ENCODE results near the gene MALT1.
"Not testable (repeated sequence)": the region's sequence is repeated elsewhere in the genome, so short reads cannot be mapped to it uniquely, and the experiment has no call there.

MALT1 gene

DNA sequence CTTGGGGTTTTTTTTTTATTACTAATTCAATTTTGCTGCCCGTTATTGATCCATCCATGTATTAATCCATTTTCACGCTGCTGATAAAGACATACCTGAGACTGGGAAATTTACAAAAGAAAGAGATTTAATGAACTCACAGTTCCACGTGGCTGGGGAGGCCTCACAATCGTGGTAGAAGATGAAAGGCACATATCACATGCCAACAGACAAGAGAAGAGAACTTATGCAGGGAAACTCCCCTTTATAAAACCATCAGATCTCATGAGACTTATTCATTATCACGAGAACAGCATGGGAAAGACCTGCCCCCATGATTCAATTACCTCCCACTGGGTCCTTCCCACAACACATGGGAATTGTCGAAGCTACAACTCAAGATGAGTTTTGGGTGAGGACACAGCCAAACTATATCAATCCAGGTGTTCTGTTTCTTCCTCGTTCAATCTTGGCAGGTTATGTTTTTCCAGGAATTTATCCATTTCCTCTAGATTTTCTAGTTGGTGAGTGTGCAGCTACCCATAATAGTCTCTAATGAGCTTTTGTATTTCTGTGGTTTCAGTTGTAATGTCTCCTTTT is 18.0 kb upstream of the MALT1 start:
- not testable (repeated sequence) for DNase-seq

DNA sequence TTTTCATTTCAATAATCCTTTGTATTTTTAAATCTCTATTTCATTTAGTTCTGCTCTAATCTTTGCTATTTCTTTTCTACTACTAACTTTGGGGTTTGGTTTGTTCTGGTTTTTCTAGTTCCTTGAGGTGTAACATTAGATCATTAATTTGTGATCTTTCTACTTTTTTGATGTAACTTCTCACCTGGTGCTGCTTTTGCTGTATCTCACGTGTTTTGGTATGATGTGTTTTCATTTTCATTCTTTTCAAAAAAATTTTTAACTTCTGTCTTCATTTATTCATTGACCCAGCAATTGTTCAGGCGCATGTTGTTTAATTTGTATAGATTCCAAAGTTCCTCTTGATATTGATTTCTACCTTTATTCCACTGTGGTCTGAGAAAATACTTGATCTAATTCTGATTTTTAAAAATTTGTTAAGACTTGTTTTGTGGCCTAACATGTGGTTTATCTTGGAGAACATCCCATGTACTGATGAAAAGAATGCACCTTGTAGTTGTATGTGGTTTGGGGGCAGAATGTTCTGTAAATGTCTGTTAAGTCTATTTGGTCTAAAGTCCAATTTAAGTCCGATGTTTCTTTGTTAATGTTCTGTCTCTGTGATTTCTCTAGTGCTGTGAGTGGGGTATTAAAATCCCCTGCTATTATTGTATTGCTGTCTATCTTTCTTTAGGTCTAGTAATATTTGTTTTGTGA is 17.3 kb upstream of the MALT1 start:
- no peak for DNase-seq

DNA sequence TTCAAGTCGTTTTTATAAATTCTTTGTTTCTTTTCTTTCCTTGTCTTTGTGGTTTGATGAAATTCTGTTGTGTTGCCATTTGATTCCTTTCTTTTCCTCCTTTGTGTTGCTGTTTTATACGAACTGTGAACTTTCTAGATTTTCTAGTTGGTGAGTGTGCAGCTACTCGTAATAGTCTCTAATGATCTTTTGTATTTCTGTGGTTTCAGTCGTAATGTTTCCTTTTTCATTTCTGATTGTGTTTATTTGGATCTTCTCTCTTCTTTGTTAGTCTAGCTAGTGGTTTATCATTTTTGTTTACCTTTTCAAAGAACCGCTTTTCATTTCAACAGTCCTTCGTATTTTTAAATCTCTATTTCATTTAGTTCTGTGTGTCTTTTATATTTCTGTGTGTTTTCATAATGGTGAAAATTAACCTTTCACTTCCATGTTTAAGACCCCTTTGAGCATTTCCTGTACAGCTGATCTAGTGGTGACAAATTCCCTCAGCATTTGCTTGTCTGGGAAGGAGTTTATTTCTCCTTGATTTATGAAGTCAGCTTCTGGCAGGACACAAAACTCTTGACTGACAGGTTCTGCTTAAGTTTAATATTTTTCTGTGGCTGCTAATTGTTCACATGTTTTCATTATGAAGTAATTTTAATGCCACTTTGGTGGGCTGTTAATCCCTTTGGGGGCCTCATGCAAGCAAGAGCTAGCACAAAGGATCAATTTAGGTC is 16.2 kb upstream of the MALT1 start:
- DNase-seq = no peak

DNA sequence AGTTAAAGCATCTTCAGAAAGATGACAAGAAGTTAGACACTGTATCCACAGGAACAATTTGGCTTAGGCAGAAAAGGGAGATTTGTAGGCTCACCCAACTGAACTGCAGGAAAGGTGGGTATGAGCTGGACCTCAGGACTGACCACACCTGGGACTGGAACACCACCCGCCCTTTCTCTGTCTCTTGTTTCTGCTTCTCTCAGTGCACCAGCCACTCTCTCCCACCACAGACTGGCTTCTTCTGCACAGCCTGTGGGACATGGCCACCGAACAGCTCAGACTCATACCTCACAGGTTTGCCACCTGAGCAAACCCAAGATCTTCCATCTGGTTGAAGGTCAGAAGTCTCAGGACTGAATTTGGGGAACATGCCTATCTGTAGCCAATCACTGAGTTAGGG is 14.2 kb upstream of the MALT1 start:
- DNase-seq = no peak

DNA sequence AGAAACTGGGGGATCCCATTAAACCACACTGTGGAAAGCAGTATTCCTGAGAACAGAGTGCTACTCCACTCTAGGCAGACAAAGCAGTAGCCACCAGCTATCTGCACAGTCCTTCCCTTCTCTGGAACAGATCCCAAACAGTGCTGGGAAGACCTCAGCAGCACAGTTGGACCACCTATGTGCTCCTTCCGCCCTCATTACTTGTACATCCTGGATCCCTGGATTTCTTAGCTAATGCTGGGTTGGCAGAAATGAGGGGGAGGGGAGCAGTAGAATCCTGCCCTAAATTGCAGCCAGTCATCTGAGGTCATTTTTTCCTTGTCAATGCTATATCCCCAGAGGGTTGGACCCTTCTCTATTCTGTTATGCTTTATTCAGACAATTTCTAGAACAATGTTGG is 13.8 kb upstream of the MALT1 start:
- DNase-seq = no peak

DNA sequence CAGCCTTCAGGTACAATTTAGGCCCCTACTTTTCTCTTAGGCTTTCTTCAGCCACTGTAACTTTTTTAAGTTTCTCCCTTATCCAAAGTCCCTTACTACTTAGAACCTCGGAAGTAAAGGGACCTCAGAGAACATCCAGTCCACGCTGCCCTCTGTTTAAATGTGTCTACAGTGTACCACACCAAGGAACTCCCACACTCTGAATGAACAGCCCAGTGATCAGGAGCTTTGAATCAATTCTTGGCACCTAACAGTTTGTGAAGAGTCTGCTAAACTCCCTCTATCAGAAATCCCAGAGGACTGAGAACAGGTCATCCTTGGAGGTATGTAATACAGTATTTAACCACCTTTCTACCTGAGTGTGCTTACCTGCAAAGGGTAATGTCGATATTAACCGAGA is 11.6 kb upstream of the MALT1 start:
- no peak for DNase-seq

DNA sequence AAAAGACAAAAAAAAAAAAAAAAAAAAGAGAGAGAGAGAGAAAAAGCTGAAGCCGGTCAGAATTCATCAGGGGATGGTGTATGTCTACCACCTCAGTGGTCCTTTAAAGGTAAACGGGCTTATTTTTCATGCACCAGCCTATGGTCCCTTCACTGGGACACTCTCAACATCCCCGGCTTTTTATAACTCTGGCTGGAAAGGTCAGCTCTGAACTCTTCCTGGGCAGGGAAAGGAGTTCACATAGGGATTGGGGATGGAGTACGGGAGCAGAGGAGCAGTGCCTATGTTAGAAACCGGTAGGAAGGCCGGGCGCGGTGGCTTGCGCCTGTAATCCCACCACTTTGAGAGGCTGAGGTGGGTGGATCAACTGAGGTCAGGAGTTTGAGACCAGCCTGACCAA is 10.3 kb upstream of the MALT1 start:
- no peak for DNase-seq

DNA sequence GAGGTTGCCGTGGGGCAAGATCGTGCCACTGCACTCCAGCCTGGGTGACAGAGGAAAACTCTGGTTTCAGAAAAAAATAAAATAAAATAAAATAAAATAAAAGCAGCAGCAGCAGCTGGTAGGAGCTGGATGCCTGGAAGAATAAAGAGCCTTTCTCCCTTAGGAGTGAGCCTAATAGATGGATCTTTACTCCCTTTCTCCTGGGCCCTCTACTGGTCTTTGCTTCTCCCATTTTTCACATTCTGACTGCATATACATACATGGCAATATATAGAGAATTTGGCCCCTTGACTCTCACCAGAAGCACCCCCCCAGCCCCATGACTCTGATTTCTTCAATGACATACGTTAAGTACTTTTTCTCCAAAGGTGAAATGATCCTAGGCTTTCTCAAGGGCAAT is 9.8 kb upstream of the MALT1 start:
- no peak for DNase-seq

DNA sequence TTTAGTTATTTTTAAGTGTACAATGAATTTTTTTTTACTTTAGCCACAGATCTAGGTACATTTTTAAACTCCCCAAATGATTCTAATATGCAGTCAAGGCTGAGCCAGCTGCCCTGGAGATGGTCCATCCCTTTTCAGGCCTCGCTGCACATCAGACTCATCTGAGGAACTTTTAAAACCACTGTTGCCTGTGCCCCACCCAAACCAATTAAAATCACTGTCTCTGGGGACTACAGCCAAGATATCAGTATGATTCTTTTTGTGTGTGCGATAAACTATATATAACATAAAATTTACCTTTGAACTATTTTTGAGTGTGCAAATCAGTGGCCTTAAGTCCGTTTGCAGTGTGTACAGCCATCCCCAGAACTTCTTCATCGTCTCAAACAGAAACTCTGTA is 9.1 kb upstream of the MALT1 start:
- no peak for DNase-seq

DNA sequence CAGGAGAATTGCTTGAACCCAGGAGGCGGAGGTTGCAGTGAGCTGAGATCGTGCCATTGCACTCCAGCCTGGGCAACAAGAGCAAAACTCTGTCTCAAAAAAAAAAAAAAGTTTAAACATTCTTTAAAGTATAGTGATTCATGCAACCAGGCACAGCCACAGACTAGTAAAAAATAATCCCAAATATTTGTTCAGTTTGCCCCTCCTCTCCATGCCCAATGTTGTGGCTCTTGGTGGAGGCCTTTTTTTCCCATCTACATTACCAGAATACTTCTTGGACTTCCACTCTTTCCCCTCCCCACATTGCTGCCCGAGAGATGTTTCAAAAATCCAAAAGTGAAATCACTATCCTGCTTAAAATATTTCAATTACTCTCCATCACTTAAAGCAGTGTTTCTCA is 5.1 kb upstream of the MALT1 start:
- DNase-seq = no peak

DNA sequence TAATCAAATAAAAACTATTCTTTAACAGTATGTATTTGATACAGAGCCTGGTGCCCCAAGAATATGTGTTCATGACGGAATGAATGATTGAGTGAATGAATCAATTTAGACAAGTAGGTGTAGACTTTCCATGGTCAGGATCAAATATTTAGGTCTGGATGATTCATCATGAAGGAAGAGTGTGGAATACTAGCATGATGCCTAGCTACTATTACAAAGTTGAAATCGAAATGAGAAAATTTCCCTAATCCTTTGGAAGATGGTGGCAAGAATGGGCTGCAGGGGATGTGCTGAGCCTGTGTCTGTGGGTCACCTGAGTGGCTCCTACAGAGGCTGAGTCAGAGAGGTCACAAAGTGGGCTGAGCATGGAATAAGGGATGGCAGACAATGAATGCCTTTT is 3.1 kb upstream of the MALT1 start:
- DNase-seq = no peak

DNA sequence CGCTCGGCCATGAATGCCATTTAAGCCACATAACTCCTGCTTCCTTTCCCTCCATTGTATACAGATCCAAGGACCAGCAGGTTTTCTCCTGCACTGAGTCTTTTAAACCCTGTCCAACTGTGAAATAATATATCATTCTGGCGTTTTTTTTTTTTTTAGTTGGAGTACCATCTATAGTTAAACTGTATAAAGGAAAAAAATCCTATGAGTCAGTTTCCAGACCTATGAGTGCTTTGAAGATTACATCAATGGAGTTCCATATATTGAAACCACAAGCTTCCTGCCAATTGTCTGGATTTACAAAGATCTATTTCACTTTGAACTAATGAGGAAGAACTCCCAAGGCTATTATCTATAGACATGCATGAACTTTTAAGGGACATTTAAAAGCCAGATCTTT is 2.4 kb upstream of the MALT1 start:
- DNase-seq = no peak

DNA sequence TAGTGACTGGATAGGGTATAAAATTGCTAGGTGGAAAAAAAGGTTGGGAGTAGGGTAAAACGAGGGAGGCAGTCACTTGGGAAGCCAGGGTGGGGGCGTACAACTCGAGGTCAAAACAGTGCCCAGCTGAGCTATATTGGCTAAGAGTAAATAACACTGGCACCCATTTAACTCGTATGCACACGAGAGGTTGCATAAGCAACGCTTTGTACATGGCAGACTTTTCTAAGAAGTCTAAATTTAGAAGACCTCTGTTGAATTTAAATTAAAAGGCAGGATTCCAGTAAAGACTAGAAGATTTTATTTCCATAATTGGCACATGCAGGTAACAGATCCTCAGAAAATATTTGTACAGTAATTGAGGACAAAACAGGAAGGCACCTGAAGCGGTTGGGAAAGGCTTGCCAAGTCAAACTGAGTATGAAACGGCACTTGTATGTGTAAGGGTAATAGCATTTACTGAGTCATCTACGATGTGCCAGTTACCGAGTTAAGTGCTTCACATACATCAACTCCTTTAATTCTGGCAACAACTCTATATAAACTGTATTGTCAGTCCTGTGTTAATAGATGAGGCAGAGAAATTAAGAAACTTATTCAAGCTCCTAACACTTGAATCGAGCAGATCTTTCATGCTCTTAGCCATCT is 1.4 kb upstream of the MALT1 start:
- no peak for DNase-seq

DNA sequence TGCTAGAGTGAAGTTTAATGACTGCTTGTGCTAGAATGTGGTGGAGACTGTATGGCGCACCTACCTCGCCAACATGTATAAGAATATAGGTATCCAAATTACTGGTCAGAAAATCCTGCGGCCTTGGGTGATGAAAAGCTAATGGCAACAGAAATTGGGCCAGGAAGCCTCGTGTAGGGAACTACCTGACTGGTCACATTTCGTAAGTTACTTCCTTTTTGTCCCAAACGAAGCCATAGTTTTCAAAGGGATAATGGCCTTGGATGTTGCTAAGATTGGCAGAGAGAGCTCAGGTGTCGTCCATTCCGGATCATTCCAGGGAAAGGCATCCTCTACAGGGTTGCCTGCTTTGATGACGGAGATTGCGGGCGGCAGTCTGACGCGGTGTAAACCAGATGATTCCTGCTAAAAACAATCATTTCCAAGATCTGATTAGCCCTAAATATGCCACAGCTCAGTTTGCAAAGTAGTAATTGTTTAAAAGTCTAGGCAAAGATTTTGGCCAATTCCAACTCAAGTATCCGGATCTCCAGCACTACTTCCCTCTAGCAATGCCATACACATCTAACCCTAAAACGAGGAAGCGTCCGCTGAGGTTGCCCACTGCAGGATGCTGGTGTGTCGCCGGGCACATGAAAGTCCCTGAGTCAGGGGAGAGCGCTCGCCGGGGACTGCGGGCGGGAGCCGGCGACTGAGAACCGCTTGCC is 708 bp upstream of the MALT1 start:
- peak in 7 of 56 donors; percentile 18 to 74 (median 55) for DNase-seq

DNA sequence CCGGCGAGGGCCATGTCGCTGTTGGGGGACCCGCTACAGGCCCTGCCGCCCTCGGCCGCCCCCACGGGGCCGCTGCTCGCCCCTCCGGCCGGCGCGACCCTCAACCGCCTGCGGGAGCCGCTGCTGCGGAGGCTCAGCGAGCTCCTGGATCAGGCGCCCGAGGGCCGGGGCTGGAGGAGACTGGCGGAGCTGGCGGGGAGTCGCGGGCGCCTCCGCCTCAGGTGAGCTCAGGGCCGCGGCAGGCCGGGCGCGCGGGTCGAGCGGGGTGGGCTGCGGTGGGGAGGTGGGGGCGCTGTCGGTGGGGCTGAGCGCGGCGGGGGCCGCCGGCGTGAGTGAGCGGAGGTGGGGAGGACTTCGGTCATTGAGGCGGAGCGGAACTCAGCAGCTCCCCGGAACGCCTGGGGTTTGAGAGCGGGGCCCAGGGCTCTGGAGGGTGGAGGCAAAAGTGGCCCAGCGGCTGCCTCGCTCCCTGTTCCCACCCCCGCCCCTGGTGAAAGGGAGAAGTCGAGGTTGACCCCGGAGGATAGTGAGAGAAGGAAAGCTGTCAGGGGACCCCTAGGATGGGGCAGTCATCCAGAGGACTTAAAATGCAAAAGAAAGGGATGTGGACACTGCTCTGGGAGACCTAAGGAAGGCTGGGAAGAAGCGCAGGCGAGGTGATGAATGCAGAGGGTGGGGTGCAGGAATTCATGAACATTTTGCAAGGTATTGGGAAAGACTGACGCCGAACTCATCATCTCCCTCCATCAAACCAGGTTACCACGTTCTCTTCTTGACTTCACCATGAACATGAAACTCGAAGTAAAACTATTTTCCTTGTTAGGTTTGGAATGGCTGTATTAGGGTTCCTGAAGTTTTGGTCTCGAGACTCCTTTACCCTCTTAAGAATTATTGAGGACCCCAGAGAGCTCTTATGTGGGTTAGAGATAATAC is 633 bp downstream of the MALT1 start:
- peak in 36 of 56 donors; percentile 3 to 67 (median 42) for DNase-seq

DNA sequence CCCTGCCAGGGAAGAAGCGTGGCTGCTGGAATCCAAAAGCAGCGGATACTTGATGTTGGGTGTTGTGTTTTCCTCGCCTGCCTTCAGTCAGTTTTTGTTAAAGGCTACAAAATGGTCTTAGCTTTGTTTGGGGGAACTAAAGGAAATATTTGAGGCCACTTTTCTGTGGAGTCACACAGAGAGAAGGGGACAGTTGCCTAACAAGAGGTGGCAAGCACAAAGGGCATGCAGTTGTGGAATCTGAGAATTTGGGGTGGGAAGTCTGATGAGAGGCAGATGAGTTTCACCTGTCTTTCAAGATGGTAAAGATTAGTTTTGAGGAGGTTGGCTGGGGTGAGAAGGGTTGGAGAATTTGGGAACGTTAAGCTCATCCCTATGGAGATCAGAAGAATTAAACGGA is 2.9 kb downstream of the MALT1 start:
- DNase-seq = no peak

DNA sequence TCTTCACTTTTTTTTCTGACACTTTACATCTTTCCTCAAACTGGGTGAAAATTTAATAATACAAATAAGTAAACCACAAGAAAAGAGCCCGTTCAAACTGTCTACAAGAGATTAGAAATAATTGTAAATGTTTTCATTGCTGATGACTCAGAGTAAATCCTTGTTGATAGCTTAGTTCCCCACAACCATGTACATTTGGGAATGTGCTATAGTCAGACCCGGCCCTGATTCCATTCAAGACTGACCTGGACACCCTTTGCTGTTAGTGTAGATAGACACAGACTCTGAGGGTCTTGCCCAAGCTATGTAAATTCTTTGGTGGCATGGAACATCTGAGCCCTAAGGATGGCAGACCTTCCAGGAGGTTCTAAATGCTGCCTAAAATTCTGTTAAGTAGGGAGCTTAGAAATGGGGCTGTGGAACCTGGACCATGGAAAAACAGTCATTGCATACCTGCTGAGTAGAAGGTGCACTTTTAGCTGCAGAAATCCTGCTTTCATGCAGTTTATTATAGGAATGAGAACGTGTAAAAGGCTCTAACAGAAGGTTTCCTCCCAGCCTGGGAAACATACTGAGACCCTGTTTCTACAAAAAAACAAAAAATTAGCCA is 3.7 kb downstream of the MALT1 start:
- no peak for DNase-seq

DNA sequence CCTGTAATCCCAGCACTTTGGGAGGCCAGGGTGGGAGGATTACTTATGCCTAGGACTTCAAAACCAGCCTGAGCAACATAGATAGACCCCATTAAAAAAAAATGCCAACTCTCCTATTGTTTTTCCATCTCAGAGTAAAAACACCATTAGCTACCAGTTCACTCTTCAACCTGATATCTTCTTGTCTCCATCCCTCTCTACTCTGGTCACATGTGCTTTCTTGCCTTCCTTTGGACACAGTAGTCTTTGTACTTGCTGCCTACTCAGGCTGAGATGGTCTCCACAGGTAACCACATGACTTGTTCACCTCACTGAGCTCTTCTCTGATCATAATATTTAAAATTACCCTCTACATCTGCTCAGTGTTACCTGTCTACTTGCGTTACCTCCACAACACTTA is 5.0 kb downstream of the MALT1 start:
- DNase-seq = no peak

DNA sequence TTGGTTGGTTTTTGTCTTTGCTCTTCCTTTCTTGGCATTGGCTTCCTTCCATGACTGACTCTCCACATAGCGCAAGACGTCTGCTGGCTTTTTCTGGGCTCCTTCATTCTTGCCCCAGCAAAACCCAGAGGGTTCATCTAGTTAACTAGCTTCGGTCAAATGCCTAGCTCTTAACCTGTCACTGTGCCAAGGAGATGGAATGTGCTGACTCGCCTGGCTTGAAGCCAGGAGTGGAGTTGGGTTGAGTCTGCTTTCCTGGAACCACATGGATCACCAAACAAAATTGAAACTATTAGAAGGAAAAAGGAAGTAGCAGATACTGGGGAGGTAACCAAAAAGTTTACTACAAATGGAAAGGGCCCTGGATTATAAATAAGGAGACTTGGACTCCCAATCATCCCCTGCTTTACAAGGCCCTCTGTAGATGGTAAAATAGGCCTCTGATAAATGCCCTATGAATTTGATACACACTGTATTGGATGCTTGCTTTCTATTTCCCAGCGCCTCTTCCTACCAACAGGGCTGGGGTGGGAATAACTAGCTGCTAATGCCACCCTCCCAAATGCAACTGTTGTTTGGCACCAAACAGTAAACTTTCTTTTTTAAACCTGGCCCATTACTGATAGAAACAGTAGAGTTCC is 11.3 kb downstream of the MALT1 start:
- peak in 5 of 56 donors; percentile 1 to 32 (median 8) for DNase-seq

DNA sequence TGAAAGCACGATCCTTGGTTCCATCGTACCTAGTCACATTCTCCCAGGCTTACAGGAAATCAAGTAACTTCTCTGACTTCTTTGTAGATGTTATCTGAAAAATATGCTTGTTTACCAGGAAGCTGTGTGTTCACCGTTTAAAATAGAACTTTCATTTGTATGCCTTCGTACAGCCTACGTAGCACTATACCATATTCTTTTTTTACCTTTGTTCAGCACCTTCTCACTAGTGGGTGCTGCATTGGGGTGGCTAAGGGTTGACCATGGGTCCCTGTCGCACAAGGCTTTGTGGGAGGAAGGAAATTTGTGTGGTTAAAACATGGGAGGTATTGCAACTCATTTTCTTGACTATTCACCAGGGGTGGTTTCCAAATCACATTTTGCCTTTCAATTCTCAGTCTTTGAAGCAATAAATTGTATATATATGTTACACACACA is 16.6 kb downstream of the MALT1 start:
- no peak for DNase-seq

Data from amygdala (tissue), 56 donors.